ENCODE data around the gene FANCL.
"Not testable (repeated sequence)": the region's sequence is repeated elsewhere in the genome, so short reads cannot be mapped to it uniquely, and the experiment has no call there.

The FANCL gene

DNA sequence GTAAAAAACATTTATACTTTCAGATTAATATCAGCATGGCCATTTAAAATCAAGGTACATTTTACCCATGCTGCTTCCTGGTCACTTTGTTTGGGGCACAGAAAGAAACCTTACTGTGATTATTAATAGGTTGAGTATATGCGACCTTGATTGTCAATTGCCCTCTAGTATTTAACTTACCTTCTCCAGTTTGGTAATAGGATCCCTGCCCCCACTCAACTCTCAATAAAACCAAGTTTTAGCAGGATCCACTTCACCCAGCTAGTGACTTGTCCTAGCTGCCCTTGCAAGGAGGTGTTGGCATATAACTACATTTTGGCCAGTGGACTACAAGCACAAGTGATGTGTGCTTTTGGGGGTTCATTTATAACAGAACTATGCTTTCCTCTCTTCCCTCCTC, 34.3 kb downstream of the FANCL start:
- no peak for DNase-seq (ENCODE audit: low read depth in 2 of 2)

DNA sequence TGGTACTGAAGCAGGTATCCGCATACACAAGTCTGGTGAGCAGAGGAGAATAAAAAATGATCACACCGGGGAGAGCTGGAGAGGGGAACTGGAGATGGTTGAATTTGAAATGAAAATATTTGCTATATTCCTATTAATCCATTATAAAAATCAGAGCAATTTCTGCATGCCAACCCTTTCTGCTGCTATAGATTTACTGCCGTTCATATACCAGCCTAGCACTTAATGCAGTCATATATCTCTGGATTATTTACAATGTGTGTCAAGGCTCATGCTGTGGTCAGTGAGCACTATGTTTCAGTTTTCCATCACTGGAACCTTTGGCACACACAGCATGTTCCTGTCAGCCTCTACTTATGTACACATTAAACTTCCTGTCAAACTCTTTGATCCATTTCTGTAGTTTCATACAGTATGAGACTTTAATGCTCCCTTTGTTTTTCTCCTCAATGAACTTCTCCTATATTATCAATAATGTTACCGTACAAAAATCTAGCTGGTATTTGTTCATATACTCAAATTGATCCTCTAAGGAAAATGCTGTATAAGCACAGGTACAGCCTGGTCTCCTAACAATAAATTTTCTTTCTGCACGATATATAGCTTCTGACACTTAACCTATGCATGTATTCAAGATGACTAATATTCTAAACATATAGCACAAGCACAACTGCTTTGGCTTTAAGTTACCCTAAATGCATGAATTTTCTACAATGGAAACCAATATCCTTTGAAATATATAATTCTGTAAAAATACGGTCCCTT, 36.7 kb downstream of the FANCL start:
- DNase-seq (ENCODE audit: low read depth in 2 of 2): no peak

DNA sequence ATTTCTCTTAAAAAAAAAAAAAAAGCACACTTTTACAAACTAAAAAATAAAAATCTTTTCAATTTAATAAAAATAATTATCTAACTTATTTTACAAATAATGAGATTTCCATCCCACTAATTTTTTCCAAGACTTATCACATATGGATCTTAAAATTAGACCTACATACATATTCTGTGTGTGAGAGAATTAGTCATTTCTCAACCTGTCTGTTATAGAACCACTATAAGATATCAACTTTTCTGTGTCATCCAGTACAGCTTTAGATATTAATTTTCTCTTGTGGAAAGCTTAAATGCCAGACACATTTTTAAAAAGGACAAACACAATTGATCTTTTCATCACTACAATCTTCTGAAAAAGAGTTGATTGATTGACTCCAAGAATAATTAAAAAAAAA, 38.1 kb downstream of the FANCL start:
- no peak for DNase-seq (ENCODE audit: low read depth in 2 of 2)

- no peak for DNase-seq (ENCODE audit: low read depth in 2 of 2)
Measured at GRCh38 chr2:58202404-58202803, 38.7 kb downstream of the FANCL start.

- DNase-seq (ENCODE audit: low read depth in 2 of 2): no peak
Measured at GRCh38 chr2:58197894-58198293, 43.2 kb downstream of the FANCL start.

DNA sequence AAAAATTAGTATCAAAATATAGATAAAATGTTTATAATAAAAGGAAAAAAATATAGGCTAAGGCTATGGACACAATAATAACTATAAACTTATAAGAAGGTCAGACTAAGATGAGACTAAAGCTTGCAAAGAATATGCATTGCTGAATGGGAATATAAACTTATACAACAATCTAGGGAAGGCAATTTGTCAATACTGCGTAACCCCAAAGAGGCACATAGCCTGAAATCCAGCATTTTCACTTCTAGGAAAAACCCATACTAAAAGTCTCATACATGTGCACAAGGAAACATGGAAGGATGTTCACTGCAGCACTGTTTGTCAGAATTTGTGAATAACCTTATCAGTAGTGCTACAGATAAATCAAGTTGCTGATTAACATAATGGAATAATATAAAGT, 45.5 kb downstream of the FANCL start:
- no peak for DNase-seq (ENCODE audit: low read depth in 2 of 2)

DNA sequence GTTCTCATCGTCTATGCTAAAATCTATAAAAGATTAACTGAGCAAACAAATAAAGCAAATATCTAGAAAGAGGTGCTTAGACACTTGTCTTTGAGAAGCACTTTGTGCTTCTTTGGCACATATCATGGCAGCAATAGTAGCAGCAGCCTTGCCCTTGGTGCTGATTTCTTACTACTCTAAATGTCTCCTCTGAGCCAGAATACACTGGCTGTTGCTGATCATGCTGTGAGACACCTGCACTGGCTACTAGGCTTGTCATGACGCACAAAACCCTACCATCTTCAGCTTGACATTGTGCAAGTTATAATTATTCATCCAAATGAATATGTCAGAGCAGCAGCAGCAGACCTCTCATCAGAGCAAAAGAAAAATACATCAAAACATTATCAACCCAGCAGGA, 46.7 kb downstream of the FANCL start:
- no peak for DNase-seq (ENCODE audit: low read depth in 2 of 2)

DNA sequence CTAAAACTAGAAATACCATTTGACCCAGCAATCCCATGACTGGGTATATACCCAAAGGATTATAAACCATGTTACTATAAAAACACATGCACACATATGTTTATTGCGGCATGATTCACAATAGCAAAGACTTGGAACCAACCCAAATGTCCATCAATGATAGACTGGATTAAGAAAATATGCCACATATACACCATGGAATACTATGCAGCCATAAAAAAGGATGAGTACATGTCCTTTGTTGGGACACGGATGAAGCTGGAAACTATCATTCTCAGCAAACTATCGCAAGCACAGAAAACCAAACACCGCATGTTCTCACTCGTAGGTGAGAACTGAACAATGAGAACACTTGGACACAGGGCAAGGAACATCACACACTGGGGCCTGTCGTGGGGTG, 54.1 kb downstream of the FANCL start:
- DNase-seq (ENCODE audit: low read depth in 2 of 2): not testable (repeated sequence)

DNA sequence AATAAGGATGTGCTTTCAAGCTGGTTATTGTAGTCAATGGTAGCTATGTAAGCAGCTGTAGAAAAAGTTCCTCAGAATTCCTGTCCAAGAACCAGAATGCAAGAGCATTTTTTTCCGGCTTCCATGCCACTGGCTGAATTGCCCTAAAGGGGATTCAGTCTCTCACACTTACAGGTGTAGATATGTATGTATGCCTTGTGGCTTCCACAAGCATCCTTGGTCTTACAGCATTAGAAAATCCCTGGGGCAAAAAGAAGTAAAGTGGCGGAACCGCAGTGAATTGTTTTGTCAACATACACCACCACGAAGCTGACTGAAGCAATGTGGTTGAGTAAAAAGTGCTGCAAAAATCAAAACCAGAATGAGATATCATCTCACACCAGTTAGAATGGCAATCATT, 54.6 kb downstream of the FANCL start:
- no peak for DNase-seq (ENCODE audit: low read depth in 2 of 2)

DNA sequence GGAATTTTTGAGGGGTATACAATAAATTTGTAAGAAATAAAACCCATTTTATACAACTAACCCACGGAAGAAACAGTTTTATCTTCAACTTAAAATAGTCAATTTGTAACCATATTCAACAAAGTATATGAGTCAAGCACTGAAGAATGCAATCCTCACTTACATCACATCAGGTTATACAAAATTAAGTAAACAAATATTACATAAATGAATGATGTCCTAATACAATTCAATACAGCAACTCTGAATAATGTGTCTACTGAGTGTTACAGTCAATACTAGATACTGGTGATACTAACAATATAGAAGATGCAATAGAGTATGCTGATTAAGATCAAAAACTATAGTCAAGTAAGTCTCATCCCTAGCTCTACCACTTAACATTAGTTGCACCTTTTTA, 58.6 kb downstream of the FANCL start:
- DNase-seq (ENCODE audit: low read depth in 2 of 2): no peak

DNA sequence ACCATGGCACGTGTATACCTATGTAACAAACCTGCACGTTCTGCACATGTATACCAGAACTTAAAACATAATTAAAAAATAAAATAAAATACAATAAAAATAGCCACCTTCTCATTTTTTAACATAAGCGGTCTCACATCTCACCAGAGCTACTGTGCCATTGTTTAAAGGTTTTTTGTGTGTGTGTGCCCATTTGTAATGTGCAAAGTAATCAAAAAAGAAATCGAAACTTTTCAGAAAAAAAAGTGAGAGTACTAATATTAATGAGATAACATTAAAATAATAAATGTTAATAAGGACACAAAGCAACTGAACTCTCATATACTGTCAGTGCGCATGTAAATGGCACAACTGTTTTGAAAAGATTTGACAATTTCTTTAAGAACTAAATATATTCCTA, 60.5 kb downstream of the FANCL start:
- DNase-seq (ENCODE audit: low read depth in 2 of 2): no peak

- not testable (repeated sequence) for DNase-seq (ENCODE audit: low read depth in 2 of 2)
Measured at GRCh38 chr2:58180175-58180574, 61.0 kb downstream of the FANCL start.

- not testable (repeated sequence) for DNase-seq (ENCODE audit: low read depth in 2 of 2)
Measured at GRCh38 chr2:58177187-58177586, 63.9 kb downstream of the FANCL start.

- not testable (repeated sequence) for DNase-seq (ENCODE audit: low read depth in 2 of 2)
Measured at GRCh38 chr2:58171831-58172230, 69.3 kb downstream of the FANCL start.

- not testable (repeated sequence) for DNase-seq (ENCODE audit: low read depth in 2 of 2)
Measured at GRCh38 chr2:58170334-58170933, 70.7 kb downstream of the FANCL start.

GRCh38 chr2:58169845-58170244, 71.3 kb downstream of the FANCL start:
- not testable (repeated sequence) for DNase-seq (ENCODE audit: low read depth in 2 of 2)

DNA sequence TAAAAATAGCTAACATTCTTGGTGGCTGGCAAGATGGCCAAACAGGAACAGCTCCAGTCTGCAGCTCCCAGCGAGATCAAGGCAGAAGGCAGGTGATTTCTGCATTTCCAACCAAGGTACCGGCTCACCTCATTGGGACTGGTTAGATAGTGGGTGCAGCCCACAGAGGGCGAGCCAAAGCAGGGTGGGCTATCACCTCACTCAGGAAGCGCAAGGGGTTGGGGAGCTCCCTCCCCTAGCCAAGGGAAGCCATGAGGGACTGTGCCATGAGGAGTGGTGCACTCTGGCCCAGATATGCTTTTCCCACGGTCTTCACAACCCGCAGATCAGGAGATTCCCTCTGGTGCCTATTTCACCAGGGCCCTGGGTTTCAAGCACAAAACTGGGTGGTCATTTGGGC, 73.0 kb downstream of the FANCL start:
- not testable (repeated sequence) for DNase-seq (ENCODE audit: low read depth in 2 of 2)

GRCh38 chr2:58163913-58164312, 77.2 kb downstream of the FANCL start:
- no peak for DNase-seq (ENCODE audit: low read depth in 2 of 2)

DNA sequence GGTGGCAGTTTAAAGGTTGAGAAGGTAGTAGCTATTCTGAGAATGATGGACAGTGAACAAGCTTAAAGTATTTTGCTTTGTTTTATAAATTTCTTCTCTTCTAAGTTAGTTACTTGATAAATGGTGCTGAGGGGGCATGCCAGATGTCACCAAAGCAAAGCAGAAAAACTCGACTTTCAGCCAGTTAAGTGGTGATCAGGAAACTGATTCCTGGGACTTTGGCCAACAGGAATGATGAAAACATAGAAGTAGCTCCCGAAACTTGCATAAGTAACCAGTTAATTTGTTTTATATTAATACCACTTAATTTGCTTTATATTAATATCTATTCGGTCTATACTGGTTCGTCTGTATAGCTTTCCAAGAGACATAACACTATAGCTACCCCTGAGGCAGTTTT, 82.6 kb downstream of the FANCL start:
- DNase-seq (ENCODE audit: low read depth in 2 of 2): no peak

GRCh38 chr2:58157754-58158153, 83.4 kb downstream of the FANCL start:
- no peak for DNase-seq (ENCODE audit: low read depth in 2 of 2)

DNA sequence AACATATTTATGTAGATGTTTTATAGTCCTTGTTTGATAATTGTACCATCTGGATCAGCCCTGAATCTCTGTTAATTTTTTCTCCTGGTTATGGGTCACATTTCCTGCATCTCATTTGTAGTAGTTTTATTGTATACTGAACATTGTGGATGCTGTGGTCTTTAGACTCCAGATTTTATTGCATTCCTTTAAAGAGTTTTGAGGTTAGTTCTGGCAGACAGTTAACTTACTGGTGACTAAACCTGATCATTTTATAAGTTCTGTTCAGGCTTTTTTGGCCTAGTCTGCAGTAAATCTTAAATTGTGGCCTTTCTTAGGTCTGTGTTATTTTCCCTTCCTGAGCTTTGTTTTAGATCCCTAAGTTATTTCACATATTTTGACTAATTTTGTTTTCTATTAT, 84.3 kb downstream of the FANCL start:
- DNase-seq (ENCODE audit: low read depth in 2 of 2): no peak

DNA sequence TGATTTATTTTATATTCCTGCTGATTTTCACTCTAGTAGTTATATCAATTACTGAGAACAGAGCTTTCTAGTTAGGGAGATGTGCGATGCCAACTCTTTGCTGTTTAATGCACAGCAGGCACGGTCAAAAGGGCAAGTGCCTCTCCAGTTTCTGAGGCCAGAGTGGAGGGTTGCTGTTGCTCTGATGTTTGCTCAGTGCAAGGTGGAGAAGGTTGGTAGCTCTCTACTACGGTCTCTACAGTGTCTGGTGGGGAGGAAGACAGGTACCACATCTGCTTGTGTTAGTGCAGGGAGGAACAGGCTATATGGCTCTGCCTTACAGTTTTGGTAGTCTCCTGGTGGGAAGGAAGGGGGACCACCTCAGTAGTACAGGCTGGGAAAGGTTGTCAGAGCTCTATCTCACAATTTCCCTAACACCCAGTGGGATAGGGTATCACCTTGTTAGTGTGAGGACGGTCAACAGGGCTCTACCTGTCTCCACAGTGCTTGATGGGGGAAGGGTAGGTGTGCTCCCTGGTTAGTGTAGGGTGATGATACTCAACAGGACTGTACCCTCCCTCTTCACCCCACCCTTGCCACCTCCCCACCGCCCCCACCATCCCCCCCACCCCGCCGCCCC, 85.9 kb downstream of the FANCL start:
- no peak for DNase-seq (ENCODE audit: low read depth in 2 of 2)

GRCh38 chr2:58146707-58147106, 94.4 kb downstream of the FANCL start:
- DNase-seq (ENCODE audit: low read depth in 2 of 2): no peak
